Stimulated activated CD8-positive, alpha-beta memory T cell treated with anti-CD3 and anti-CD28 coated beads, Interleukin-12 subunit alpha, Interleukin-12 subunit beta, amount 100 ng/mL, for 4 hours (primary cell): ENCODE data around the gene ZCCHC7.

Experiments
- DNase-seq: peaks from one replicate; pipeline ENCODE4 v3.0.0-alpha.2; 2020; ENCODE audit warnings: low read depth

Gene ZCCHC7

DNA sequence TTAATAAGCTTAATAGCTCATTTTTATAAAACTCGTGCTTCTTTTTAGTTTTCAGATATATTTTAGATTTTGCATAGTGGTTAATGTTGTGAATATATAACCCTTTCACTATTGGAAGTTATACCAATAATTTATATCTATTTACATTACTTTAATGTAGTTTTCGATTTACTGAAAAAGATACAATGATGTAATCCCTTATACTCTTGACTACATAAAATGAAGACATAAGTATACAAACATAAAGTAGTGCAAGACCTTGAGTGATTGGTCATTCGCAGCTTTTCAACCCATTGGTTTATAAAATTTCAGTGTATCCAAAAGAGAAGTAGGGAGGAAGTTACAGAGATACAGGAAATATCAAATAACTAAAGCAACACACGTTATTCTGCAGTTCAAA lies 217.8 kb downstream of the ZCCHC7 start:
- no peak for DNase-seq

DNA sequence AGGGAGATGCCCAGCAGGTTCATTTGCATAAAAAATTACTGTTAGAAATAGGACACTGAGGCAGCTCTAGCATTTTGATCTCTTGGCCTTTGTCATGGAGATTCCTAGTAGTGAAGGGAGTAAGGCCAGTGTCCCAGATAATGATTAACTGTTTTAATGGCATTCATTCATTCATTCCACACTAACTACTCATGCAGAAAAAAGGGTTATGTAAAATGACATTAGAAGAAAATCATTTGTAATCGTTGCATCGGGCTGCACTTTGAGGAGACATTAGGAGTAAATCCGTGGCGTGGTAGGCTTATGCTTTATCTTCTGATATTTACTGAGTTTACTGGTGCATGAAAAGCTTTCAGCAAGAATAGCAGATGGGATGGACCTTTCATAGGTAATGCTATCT lies 219.5 kb downstream of the ZCCHC7 start:
- no peak for DNase-seq

DNA sequence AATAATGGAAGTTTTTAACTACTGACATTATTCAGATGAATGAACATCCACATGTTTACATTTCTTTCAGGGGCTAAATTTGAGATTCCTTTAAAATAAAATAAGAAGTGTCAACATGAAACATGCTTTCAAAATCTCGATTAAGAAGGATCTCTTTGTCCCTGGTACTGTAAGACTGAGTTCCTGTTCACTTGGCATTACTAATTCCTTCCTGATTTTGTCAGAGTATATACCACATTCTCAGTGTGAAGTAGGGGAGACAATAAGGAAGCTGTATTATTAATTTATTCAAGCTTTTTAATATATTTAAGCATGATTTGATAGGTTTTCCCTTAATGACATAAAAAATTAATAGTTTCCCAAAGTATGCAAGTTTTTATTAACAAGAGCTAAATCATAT lies 220.6 kb downstream of the ZCCHC7 start:
- no peak for DNase-seq

DNA sequence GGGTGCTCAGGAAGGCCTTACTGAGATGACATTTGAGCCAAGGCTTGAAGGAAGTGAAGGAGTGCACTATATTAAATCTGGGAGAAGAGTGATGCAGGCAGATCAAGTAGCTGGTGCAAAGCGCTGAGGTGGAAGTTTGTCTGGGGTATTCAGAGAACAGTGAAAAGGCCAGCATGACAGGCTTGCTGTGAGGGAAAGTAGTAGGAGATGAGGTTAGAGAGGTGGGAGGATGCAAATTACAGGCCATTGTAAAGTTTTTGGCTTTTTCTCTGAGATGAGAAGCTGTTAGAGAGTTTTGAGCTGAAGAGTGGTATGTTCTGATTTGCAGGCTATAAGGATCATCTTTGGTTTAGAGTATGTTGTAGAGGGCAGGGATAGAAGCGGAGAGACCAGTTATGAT lies 221.3 kb downstream of the ZCCHC7 start:
- no peak for DNase-seq

DNA sequence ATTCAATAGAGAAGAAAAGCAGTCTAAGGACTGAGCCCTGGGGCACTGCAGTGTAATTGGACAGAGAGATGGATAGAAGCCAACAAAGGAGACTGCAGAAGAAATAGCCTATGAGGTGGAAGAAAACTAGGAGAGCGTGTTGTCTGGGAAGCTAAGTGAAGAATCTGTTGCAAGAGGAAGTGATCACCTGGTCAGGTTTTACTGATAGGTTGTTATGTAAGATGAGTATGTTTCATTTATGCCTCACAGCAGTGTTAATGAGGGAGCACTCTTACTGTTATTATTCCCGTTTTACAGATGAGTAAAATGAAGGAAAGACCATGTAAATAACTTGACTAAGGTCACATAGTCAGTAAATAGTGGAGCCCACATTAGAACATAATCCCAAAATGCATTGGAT lies 222.1 kb downstream of the ZCCHC7 start:
- no peak for DNase-seq

DNA sequence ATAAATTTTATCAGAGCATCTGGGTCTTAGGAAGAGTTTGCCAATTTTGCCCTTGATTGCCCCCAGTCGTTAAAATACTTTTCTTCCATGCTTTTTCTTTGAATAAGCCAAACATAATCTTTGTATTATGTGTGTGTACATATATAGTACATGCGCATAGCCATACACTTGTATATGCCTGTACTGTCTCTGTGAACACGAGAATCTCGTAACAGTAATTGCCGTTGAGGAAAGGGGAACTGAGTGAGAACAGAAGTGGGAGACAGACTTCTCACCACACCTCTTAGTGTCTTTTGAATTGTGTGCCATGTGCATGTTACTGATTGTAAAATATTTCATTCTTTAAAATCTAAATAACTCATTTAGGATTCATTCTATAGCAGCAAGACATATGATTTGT lies 222.5 kb downstream of the ZCCHC7 start:
- no peak for DNase-seq

DNA sequence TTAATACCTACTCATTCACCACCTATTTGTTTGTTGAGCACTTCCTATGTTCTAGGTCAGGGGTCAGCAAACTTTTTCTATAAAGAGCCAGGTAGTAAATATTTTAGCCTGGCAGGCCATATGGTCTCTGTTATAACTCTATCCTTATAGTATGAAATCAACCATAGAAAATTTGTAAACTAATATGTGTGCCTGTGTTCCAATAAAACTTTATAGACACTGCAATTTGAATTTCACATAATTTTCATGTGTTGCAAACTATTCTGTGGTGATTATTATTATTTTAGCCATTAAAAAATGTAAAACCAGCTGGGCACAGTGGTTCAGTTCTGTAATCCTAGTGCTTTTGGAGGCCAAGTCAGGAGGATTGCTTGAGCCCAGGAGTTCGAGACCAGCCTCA lies 223.3 kb downstream of the ZCCHC7 start:
- DNase-seq: no peak

DNA sequence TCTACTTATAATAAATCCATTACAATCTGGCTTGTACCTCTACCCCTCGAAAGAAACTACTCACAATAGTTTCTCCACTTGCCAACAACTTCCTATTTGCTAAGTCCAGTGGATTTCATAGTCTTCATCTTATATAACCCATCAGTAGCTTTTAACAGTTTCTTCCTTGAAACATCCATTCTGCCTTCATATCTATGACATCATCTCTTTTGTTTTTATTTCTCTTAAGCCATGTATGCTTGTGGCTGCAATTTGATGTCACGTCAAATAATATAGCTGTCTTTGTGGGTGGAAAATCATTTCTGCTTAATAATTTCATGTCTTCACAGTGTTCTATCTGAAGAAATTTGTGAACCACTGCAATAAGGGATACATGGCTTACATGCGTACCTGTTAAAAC lies 224.7 kb downstream of the ZCCHC7 start:
- no peak for DNase-seq

DNA sequence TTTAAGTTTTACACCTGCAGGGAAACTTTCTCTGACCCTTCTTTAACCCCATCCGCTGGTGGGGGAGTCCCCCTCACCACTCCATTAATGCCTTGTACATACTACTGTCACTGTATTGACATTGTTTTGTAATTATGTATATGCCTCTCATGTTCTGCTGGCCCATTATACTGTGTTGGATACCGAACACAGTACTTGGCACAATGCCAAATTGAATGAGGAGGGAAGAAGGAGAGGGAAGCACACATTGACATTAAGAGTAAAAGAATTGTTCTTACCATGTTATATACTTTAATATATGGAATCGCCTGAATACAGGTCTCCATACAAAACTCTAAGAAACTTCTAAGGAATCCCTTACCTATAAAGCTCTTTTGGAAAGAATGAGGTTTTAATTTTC lies 228.5 kb downstream of the ZCCHC7 start:
- DNase-seq: no peak

DNA sequence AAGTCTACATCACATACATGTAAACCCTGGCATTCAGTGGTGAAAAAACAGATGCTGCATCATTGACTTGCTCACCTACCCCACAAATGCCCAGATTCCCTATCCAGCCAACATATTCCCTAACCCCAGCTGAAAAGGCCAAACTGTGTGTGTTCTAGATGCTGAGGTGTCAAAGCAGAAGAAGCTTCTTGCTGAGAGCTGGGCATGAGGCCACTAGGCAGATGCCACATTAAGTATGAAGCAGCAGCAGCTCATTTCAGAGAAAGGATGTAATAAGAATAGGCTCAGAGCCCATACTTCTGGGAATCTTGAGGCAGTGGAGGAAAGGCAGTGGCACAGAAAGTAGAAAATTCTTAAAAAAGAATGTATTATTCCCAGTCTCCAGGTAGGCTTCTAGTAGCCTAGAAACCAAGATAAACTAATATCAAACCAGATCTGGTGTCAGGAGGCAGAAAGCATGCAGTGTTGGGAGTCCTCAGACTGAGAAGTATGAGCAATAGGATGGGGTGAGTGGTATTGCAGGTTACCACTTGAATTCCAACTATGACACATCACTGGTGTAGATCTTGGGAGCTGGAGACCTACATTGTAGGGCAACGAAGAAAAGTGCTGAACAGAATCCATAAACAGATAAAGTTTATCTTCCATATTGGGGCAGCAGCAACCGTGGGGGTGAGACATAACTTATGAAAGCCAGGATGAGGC lies 230.3 kb downstream of the ZCCHC7 start:
- no peak for DNase-seq

DNA sequence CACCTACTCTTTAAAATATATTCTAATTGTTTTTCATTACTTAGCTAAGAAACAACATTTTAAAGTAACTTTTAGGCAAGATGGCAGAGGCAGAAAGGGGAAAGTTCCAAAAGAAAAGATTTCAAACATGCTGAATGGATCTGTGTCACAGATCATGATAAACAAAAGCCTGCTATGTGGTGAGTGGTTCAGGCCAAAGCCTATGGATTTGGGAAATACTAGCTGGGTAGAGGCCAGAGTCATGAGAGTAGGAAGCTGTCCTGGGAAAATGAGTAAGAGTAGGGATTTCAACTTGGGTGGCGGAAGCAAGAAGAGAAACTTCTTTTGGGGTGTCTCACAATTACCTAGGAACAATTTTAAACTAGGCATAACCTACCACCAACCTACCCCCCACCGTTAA lies 233.4 kb downstream of the ZCCHC7 start:
- DNase-seq: no peak

DNA sequence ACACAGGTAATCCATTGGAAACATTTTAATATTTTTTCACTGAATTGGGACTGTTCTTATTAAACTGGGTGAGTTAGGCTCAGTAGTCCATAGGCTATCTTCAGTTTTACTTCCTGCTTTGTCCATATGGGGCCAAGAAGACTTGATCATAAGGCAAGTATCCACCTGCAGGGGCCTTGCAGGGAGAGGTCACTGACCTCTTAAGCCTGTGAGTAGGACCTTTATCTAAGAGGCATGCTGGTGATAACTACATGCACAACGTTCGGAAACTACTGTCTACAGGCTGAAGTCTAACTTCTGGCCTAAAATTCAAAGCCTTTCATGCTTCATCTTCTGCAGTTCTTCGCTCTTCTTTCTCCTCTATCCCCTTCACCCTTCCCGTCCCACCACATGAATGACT lies 242.1 kb downstream of the ZCCHC7 start:
- no peak for DNase-seq

DNA sequence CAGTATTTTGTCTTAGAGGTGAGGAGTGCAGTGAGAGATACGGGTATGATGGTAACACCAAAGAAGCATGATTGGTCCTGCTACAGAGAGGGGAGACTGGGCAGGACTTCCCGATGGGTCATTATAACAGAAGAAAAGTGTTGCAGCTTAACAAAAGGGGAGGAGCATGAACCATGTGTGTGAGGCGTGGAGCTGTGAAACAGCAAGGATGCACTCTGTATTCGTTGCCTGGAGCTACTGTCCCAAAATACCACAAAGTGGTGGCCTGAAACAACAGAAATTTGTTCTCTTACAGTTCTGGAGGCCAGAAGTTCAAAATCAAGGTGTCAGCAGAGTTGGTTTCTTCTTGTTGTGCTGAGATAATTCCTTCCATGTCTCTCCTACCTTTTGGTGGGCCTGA lies 242.8 kb downstream of the ZCCHC7 start:
- no peak for DNase-seq

DNA sequence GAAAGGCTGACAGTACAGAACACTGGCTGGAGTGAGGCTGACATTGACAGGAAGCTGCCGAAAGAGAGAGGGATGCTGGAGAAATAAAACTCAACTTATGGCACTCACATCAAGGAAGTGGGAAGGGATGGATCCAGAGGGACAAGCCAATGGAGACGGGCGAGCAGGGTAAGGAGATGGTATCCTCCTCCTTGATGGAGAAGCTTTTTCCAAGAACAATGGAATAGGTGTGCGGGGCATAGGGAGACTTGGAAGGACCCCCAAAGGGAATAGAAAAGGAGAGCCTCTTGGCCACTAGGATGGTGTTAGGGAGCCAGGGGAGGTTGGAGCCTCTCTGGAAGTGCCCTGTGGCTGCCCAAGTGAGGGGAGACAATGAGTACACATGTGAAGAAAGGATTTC lies 243.8 kb downstream of the ZCCHC7 start:
- DNase-seq: no peak

DNA sequence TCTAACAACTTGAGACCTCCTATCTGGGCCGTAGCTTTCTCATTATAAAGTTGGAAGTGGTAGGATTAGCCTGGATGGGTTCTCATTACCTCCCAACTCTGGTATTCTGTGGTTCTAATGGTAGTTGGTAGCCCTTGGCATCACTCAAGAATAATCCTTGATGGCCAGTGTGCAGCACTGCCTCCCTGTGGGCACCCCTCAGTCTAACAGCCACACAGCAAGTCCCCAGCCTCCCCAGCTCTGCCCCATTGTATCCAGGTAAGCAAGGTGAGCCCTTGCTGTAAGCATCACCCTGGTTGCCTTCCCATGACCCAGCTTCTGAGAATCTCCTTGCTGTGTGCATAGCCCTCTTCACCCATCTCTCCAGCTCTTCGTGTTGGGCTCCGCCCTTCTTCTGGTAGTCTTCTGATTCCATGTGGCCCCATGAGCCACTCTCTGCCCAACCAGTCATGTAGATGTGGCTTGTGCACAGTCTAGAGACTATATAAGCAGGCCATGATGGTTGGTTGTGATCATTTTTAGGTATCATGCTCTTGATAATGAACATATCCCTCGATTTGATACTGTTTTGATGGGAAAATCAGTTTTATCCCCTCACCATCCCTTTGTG lies 244.5 kb downstream of the ZCCHC7 start:
- DNase-seq: no peak

DNA sequence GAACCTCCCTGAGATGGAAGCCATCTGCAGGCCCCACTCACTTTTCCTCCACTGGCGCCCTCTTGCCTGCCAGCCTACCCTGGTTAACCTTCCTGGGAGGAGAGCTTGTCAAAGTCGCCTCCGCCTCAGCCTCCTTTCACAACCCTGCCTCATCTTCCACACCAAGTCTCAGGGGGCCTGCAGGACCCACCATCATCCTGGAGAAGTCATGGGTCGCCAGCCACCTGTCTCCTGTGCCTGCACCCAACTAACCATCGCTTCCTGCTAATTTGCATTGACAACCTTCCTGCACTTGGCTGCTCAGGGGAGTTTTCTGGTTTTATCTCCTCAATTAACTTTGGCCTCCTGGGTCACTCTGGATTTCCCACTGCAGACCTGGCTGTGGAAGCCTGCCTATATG lies 249.3 kb downstream of the ZCCHC7 start:
- DNase-seq: no peak

DNA sequence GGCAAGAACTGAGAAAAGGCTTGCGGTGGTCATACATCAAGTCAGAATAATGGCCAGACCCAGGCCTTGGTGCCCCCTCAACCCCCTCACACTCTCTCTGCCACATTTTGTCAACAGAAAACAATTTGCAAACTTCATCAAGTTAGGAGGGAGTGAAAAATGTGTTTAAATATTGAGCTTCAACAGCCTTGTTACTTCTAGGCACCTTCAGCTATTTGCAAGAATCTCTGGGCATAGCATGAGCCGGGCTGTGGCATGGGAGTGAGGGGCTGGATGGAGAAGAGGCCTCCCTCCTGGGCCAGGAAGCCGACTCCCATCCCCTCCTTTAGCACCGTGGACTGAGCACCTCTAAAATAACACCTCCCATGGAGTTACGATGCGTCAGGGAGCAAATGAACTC lies 249.9 kb downstream of the ZCCHC7 start:
- DNase-seq: no peak

DNA sequence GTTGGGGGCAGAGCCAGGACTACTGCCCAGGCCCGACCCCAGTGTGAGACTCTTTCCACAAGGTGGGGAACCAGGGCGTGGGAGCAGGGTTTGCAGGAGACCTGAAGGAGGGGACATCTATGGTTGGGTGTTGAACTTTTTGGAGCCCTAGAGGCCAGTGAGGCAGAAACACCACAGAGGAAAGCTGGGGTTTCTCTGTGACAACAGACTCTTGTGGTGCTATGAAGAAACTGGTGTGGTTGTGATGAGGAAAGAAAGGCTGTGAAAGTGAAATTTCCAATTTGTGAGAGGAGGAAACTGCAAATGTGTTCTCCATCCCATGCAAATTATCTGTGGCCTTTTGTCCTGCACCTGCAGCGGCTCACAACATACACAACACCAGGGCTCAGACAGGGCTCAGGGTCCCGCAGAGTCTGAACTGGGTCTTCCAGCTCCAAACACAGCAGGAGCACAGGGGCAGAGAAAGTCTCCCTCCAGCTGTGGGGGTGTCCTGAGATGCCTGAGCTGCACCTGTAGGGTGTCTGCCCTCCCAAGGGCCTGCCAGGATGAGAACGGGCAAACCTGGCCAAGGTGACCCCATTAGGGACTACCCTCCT lies 250.7 kb downstream of the ZCCHC7 start:
- DNase-seq: no peak

DNA sequence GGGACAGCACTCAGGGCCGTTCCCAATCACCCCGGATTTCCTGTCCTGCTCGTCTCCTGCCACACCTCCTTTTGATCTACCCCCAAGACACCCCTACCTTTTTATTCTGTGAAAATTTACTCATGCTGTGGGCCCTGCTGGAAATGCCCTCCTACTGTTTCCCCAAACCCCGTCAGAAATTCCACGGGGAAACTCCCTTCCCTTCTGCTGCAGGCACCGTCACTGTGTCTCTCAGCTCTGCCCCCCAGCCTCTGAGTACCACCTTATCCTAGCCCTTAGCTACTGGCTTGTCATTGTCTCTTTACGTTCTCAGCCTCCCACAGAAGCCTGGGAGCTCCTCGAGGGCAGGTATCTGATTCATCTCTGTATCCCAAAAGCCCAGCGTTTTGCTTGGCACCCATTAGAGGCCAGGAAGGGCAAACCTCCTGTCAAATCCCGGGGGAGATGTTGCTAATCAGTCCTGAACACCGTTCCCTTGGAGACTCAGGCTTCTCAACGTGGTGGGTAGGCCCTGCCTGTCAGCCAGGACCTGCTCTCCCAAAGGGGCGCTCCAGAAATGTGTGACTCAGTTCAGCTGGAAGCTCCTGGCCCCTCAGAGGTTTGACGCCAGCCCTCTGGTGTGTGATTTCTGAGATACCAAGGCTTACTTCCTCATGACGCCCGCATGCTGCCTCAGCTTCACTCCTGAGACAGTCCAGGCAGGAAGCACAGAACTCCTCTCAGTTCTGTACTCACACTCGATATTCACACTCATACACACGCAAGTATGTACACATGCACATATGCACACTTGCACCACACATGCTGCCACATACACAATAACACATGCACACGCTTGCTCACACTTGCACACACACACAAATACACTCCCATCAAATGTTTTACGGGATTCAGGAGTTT lies 251.4 kb downstream of the ZCCHC7 start:
- no peak for DNase-seq

DNA sequence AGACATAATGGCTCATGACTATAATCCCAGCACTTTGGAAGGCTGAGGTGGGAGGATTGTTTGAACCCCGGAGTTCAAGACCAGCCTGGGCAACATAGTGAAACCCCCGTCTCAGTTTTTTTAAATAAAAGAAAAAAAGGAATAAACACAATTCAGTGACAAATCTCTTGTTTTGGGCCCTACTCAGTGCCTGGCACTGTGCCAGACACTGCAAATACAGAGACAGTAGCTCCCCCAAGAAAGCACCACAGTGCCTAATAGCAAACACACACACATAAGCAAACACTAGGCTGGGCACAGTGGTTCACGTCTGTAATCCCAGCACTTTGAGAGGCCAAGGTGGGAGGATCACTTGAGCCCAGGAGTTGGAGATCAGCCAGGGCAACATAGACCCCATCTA lies 252.5 kb downstream of the ZCCHC7 start:
- DNase-seq: no peak

DNA sequence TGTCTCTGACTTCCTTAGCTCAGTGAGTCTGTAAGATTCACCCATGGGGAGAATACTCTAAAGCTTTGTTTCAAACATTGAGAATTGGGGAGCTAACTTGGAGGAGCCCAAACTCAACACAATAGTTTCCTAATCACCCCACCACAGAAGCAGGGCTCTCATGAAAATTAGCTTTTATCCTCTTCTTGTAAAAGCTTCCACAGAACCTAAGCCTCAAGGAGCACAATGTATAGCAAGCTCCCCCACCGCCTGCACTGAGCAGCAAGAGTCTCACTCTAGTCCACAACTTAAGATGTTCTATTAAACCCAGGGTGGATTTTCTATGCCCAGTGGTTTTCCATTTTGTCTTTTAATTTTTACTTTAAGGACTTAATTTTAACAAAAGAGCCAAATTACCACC lies 253.2 kb downstream of the ZCCHC7 start:
- DNase-seq: no peak

DNA sequence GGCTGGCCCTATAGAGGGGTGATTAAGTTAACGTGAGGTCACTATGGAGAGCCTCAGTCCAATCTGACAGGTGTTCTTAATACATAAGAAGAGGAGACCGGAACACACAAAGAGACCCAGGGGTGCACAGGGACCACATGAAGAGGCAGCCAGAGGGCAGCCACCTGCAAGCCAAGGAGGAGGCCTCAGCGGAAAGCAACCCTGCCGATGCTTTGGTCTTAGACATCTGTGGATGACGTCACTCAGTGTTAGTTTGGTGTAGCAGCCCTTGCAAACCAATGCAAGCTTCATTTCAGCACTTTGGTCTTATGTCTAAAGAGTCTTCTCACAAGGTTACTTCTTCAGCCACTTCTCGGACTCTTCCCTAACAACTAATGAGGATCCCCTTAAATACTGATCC lies 254.5 kb downstream of the ZCCHC7 start:
- no peak for DNase-seq
